GM10248 (cell line): ENCODE results near the gene PSMB5.

Experiments used
- CTCF ChIA-PET: fragments of 300-600 bp; sonication (Branson Sonifier 250); formaldehyde crosslinking; extraction: SDS; loops from one replicate; lab custom pipeline; 2021; ENCODE audit warnings: antibody characterized with exemption; lab: Yijun Ruan, JAX
- POLR2A ChIA-PET: fragments of 350-650 bp; sonication (Branson Sonifier 250); formaldehyde crosslinking; extraction: SDS; loops from one replicate; lab custom pipeline; 2020; ENCODE audit warnings: antibody characterized with exemption; lab: Yijun Ruan, JAX
- DNase-seq: peaks from one replicate; pipeline ENCODE4 v3.0.0; 2012; ENCODE audit errors: extremely low spot score
- CTCF ChIP-seq: IDR thresholded peaks from 2 replicates; pipeline ENCODE4 v1.5.1; 2012; ENCODE audit warnings: mild to moderate bottlenecking, low read depth; ENCODE audit errors: extremely low read depth, missing control alignments, control extremely low read depth

The PSMB5 gene

GRCh38 chr14:23034498-23035302 lies at the start of gene PSMB5:
PSMB5 (minus strand) TSS chr14:23034900; CDS start chr14:23034881, 19 bp downstream.
- ChIA-PET CTCF (interaction anchor here (1.0 to 2.9 kb wide), 9 partner anchors 11 to 105 kb away, joined by 3 to 14 read pairs (median 3); partner anchors contain the start of genes CDH24 and PRMT5), POLR2A (interaction anchor here (0.6 to 2.5 kb wide), 3 partner anchors 28 to 446 kb away, joined by 4 to 11 read pairs (median 4); partner anchors contain the start of genes ACIN1, C14orf119 and DAD1)
- TF ChIP-seq CTCF: no peak
- DNase-seq: peak; percentile 90

DNA sequence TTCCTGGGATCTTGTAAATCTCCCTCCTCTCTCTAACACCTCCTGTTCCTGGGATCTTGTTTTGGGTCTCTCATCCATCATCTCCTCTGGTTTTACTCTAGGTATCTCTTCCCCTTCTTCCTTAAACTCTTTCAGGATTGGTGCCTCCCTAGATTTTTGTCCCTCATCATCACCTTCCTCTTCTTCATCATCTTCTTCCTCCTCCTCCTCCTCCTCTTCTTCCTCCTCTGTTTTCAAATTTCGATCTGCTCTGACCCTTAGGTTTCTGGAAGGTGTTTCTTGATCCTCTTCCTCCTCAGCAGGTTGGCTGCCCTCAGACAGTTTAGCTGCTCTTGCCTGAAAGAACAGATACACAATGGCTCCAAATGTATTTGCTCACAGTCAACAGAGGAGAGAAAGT lies 45.8 kb upstream of the PSMB5 start:
- CTCF ChIA-PET: interaction anchor here (1.0 to 8.1 kb wide), 5 partner anchors 9 to 23 kb away, joined by 3 to 79 read pairs (median 5); partner anchors contain the start of genes ACIN1 and CDH24
- POLR2A ChIA-PET: interaction anchor here (1.3 kb wide), 1 partner anchor 15 kb away, joined by 3 read pairs; the partner anchor contains the start of gene C14orf119
- TF ChIP-seq CTCF: no peak
- no peak for DNase-seq

- CTCF ChIA-PET: interaction anchor here (1.1 to 8.1 kb wide), 5 partner anchors 10 to 22 kb away, joined by 4 to 79 read pairs (median 8); partner anchors contain the start of genes ACIN1 and CDH24
- no peak for TF ChIP-seq CTCF
- no peak for DNase-seq
- POLR2A ChIA-PET: interaction anchor here (1.3 kb wide), 1 partner anchor 16 kb away, joined by 3 read pairs; the partner anchor contains the start of gene C14orf119
Observed at GRCh38 chr14:23079716-23080115, 45.0 kb upstream of the PSMB5 start.

- DNase-seq: no peak
- no peak for TF ChIP-seq CTCF
- ChIA-PET POLR2A (no interaction called here), CTCF (interaction anchor here (2.1 to 8.1 kb wide), 9 partner anchors 10 to 96 kb away, joined by 7 to 79 read pairs (median 25); partner anchors contain the start of genes ACIN1, AJUBA, C14orf119 and CDH24)
Observed at GRCh38 chr14:23078692-23079116, 44.0 kb upstream of the PSMB5 start.

- CTCF ChIA-PET: interaction anchor here (1.1 to 8.1 kb wide), 19 partner anchors 8 to 507 kb away, joined by 3 to 79 read pairs (median 8); partner anchors contain the start of genes ACIN1, AJUBA, C14orf119 and CDH24
- POLR2A ChIA-PET: no interaction called here
- TF ChIP-seq CTCF: no peak
- no peak for DNase-seq
Observed at GRCh38 chr14:23077962-23078361, 43.3 kb upstream of the PSMB5 start.

GRCh38 chr14:23076785-23077408 lies 42.2 kb upstream of the PSMB5 start:
- TF ChIP-seq CTCF: peak; percentile 47
- POLR2A ChIA-PET: interaction anchor here (0.8 kb wide), 1 partner anchor 18 kb away, joined by 3 read pairs; the partner anchor contains the start of genes ACIN1 and C14orf119
- no peak for DNase-seq
- CTCF ChIA-PET: interaction anchor here (0.8 to 8.1 kb wide), 30 partner anchors 8 to 506 kb away, joined by 3 to 79 read pairs (median 5); partner anchors contain the start of genes ACIN1, AJUBA, C14orf119 and CDH24
